ENCODE data around the gene BEND6.

GRCh38 chr6:57072108-57072507 lies 117.2 kb downstream of the BEND6 start:
- TF ChIP-seq CTCF (IDR thresholded peaks at IDR 0.05) (no peak), POLR2A (IDR thresholded peaks at IDR 0.05) (no peak), POLR2AphosphoS5 (IDR thresholded peaks at IDR 0.05) (no peak), EP300 (IDR thresholded peaks at IDR 0.05) (no peak)
